GM12878 (cell line): ENCODE results near the gene CDK5RAP3. TPM values are rescaled to one million over a fixed set of nuclear protein-coding genes. Genes with fewer than 3 reads are reported as not detected.

Experiments used
- BMI1 ChIP-seq: fragments of 450-650 bp; IDR thresholded peaks from 2 replicates; pipeline ENCODE4 v1.6.1; 2016; ENCODE audit warnings: mild to moderate bottlenecking, moderate library complexity, borderline replicate concordance
- CBFB ChIP-seq: IDR thresholded peaks from 2 replicates; pipeline ENCODE4 v1.6.1; 2016; ENCODE audit warnings: antibody characterized with exemption, low read depth
- CBX3 ChIP-seq: fragments of 200-600 bp; sonication (generic); IDR thresholded peaks from 2 replicates; pipeline ENCODE4 v1.6.1; 2016; ENCODE audit warnings: low read depth, borderline replicate concordance
- CREM ChIP-seq: IDR thresholded peaks from 2 replicates; pipeline ENCODE4 v1.6.1; 2014; ENCODE audit warnings: antibody characterized with exemption, low read depth
- DPF2 ChIP-seq: fragments of 450-650 bp; IDR thresholded peaks from 2 replicates; pipeline ENCODE4 v1.6.1; 2017; ENCODE audit warnings: mild to moderate bottlenecking
- EED ChIP-seq: sonication (generic); IDR thresholded peaks from 2 replicates; pipeline ENCODE4 v1.6.1; 2016; ENCODE audit warnings: antibody characterized with exemption, low read depth
- EP300 ChIP-seq, 2 experiments: fragments of 150-350 bp in 1 of 2; IDR thresholded peaks; 2 replicates each; pipeline ENCODE4 v1.6.1; 2011 to 2012; ENCODE audit warnings: low read depth in 2 of 2, low read length in 2 of 2, borderline replicate concordance in 1 of 2, improper control_type of control experiment in 1 of 2, inconsistent platforms in 1 of 2; ENCODE audit not compliant: control insufficient read depth in 1 of 2
- IKZF2 ChIP-seq, 2 experiments: fragments of 450-650 bp; IDR thresholded peaks; 2 replicates each; pipeline ENCODE4 v1.6.1; 2017; ENCODE audit warnings: mild to moderate bottlenecking in 2 of 2, moderate library complexity in 2 of 2
- KDM1A ChIP-seq: fragments of 200-600 bp; sonication (generic); IDR thresholded peaks from 2 replicates; pipeline ENCODE4 v1.6.1; 2016; ENCODE audit warnings: borderline replicate concordance
- KLF5 ChIP-seq: fragments of 450-650 bp; IDR thresholded peaks from 2 replicates; pipeline ENCODE4 v1.6.1; 2014; ENCODE audit warnings: mild to moderate bottlenecking; ENCODE audit not compliant: partially characterized antibody
- MEF2B ChIP-seq: fragments of 450-650 bp; IDR thresholded peaks from 2 replicates; pipeline ENCODE4 v1.6.1; 2018; ENCODE audit warnings: mild to moderate bottlenecking, moderate library complexity; ENCODE audit not compliant: partially characterized antibody, poor library complexity, severe bottlenecking
- NR2F1 ChIP-seq: fragments of 450-650 bp; conservative IDR thresholded peaks from 2 replicates; pipeline ENCODE4 v1.6.1; 2017; ENCODE audit warnings: mild to moderate bottlenecking
- PAX5 ChIP-seq: IDR thresholded peaks from 2 replicates; pipeline ENCODE4 v1.6.1; 2011; ENCODE audit warnings: low read depth, low read length, borderline replicate concordance
- POLR2AphosphoS5 ChIP-seq: IDR thresholded peaks from 2 replicates; pipeline ENCODE4 v1.6.1; 2011; ENCODE audit warnings: mild to moderate bottlenecking, low read length, inconsistent platforms
- RAD21 ChIP-seq: IDR thresholded peaks from 2 replicates; pipeline ENCODE4 v1.6.1; 2011; ENCODE audit warnings: mild to moderate bottlenecking, low read depth, low read length, moderate library complexity; ENCODE audit not compliant: insufficient read depth
- SP1 ChIP-seq: IDR thresholded peaks from one replicate; pipeline ENCODE4 v1.6.1; 2011; ENCODE audit warnings: low read depth, low read length
- TAF1 ChIP-seq: IDR thresholded peaks from 2 replicates; pipeline ENCODE4 v1.6.1; 2011; ENCODE audit warnings: mild to moderate bottlenecking, low read depth, low read length, borderline replicate concordance
- TCF12 ChIP-seq: IDR thresholded peaks from 2 replicates; pipeline ENCODE4 v1.6.1; 2011; ENCODE audit warnings: low read depth, mild to moderate bottlenecking, low read length
- TCF3 ChIP-seq: IDR thresholded peaks from 2 replicates; pipeline ENCODE4 v1.6.1; 2012; ENCODE audit warnings: low read depth, mild to moderate bottlenecking, low read length, borderline replicate concordance; ENCODE audit not compliant: insufficient read depth
- ZNF687 ChIP-seq: fragments of 450-650 bp; IDR thresholded peaks from 2 replicates; pipeline ENCODE4 v1.6.1; 2017; ENCODE audit warnings: mild to moderate bottlenecking, moderate library complexity
- polyA plus RNA-seq, 11 experiments: library from polyadenylated mRNA; depleted of rRNA in 4 of 11; unstranded in 6 of 11; stranded (reverse) in 5 of 11; fragments of >200 nt; fragmentation: Nextera tagmentation in 4 of 11; fragmentation: Illumina TruSeq in 1 of 11; extraction: Ambion mirVana in 4 of 11; extraction: Trizol in 1 of 11; gene quantifications; 1 replicate in 1 of 11; 2 replicates in 10 of 11; pipeline versions ENCODE4 v1.2.1 to v1.2.3, GENCODE V29; 2011 to 2016; ENCODE audit warnings: inconsistent platforms in 2 of 11, missing spikeins in 2 of 11, low read depth in 1 of 11
- total RNA-seq, 4 experiments: library from RNA; depleted of rRNA in 3 of 4; stranded (reverse); fragments of >200 nt in 3 of 4; fragmentation: Illumina TruSeq in 1 of 4; extraction: Trizol in 1 of 4; gene quantifications; 2 replicates each; pipeline versions ENCODE4 v1.2.1 to v1.2.3, GENCODE V29; 2013 to 2021
- TF ChIP-seq, protein P1 (sequence below): fragments of 150-350 bp; IDR thresholded peaks from 2 replicates; pipeline ENCODE4 v1.6.1; 2016; ENCODE audit warnings: low read depth, low read length
- TF ChIP-seq, protein P2 (sequence below), 3 experiments: IDR thresholded peaks in 2 of 3; conservative IDR thresholded peaks in 1 of 3; 2 replicates each; pipeline ENCODE4 v1.5.1; 2011; ENCODE audit warnings: low read depth in 3 of 3, low read length in 3 of 3, mild to moderate bottlenecking in 3 of 3, control low read depth in 2 of 3, moderate library complexity in 2 of 3, inconsistent platforms in 1 of 3, mixed read lengths in 1 of 3; ENCODE audit not compliant: control insufficient read depth in 2 of 3, insufficient read depth in 1 of 3; ENCODE audit errors: extremely low read depth in 1 of 3

The CDK5RAP3 gene
- total and polyA plus RNA-seq, 10 of the 15 experiments (the other 5 are each of a cell fraction or from before 2014, with no cell fraction given): 69.4 to 237 (median 160) TPM

DNA sequence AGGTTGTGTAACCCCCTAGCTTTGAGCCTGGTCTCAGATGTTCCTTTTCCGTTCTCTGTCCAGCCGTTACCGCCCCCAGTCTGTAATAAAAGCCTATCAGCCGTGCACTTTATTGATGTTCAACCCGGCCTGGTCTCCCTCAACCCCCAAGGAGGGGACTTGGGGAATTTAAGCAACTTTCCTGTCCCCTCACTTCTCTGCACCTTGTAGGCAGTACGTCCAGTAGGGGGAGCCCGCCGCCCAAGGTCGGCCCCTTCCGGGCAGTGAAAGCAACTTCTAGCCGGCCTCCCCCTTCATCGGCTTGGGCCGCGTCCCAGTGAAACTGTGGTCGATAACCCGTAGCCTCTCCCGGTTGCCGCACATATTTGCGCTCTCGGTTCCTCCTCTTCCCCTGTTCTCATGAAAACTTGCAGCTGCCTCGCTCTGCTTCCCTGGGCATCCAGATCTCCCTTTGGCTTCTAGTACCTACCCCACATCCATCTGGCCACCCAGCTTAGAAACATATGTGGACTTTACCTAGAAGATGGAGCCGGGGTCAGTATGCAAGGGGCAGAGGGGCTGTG is 21.6 kb upstream of the CDK5RAP3 start (continued):
- TF ChIP-seq, protein P1, sequence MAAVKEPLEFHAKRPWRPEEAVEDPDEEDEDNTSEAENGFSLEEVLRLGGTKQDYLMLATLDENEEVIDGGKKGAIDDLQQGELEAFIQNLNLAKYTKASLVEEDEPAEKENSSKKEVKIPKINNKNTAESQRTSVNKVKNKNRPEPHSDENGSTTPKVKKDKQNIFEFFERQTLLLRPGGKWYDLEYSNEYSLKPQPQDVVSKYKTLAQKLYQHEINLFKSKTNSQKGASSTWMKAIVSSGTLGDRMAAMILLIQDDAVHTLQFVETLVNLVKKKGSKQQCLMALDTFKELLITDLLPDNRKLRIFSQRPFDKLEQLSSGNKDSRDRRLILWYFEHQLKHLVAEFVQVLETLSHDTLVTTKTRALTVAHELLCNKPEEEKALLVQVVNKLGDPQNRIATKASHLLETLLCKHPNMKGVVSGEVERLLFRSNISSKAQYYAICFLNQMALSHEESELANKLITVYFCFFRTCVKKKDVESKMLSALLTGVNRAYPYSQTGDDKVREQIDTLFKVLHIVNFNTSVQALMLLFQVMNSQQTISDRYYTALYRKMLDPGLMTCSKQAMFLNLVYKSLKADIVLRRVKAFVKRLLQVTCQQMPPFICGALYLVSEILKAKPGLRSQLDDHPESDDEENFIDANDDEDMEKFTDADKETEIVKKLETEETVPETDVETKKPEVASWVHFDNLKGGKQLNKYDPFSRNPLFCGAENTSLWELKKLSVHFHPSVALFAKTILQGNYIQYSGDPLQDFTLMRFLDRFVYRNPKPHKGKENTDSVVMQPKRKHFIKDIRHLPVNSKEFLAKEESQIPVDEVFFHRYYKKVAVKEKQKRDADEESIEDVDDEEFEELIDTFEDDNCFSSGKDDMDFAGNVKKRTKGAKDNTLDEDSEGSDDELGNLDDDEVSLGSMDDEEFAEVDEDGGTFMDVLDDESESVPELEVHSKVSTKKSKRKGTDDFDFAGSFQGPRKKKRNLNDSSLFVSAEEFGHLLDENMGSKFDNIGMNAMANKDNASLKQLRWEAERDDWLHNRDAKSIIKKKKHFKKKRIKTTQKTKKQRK: no peak
- no peak for TF ChIP-seq BMI1
- peak; percentile 41; the same call in 1 of the 2 replicates for TF ChIP-seq CBFB
- 0 out of 2 replicates have a peak, but pooled peaks have one; percentile 25 for TF ChIP-seq TCF3
- 0 out of 2 replicates have a peak, but pooled peaks have one; percentile 14 for TF ChIP-seq TAF1
- TF ChIP-seq CREM: peak; percentile 24; the same call in 1 of the 2 replicates
- TF ChIP-seq PAX5: peak; percentile 55; the same call in 1 of the 2 replicates
- no peak for TF ChIP-seq POLR2AphosphoS5
- no peak for TF ChIP-seq MEF2B
- TF ChIP-seq KLF5: no peak
- TF ChIP-seq, protein P2, sequence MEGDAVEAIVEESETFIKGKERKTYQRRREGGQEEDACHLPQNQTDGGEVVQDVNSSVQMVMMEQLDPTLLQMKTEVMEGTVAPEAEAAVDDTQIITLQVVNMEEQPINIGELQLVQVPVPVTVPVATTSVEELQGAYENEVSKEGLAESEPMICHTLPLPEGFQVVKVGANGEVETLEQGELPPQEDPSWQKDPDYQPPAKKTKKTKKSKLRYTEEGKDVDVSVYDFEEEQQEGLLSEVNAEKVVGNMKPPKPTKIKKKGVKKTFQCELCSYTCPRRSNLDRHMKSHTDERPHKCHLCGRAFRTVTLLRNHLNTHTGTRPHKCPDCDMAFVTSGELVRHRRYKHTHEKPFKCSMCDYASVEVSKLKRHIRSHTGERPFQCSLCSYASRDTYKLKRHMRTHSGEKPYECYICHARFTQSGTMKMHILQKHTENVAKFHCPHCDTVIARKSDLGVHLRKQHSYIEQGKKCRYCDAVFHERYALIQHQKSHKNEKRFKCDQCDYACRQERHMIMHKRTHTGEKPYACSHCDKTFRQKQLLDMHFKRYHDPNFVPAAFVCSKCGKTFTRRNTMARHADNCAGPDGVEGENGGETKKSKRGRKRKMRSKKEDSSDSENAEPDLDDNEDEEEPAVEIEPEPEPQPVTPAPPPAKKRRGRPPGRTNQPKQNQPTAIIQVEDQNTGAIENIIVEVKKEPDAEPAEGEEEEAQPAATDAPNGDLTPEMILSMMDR (IDR thresholded peaks at IDR 0.05 in 2 of 3, conservative IDR thresholded peaks at IDR 0.05 in 1 of 3; ENCODE audit: control insufficient read depth in 2 of 3, extremely low read depth in 1 of 3, insufficient read depth in 1 of 3, low read depth in 3 of 3, low read length in 3 of 3): peak; percentile 91 to 94 (median 94)
- TF ChIP-seq EED: peak; percentile 83
- TF ChIP-seq RAD21: peak; percentile 86
- no peak for TF ChIP-seq CBX3
- peak; percentile 49; the same call in 1 of the 2 replicates for TF ChIP-seq ZNF687
- TF ChIP-seq NR2F1: peak; percentile 59
- TF ChIP-seq IKZF2 (IDR thresholded peaks at IDR 0.05): peak; percentile 86 to 89
- TF ChIP-seq DPF2: peak; percentile 34; the same call in 1 of the 2 replicates
- no peak for TF ChIP-seq KDM1A
- peak in 1 of 2 experiments; percentile 45; a peak in 1 of 4 replicates for TF ChIP-seq EP300 (IDR thresholded peaks at IDR 0.05; ENCODE audit: borderline replicate concordance in 1 of 2, control insufficient read depth in 1 of 2, low read depth in 2 of 2, low read length in 2 of 2)
- no peak for TF ChIP-seq SP1
- peak; percentile 62; the same call in 1 of the 2 replicates for TF ChIP-seq TCF12
